ENCODE results near the gene CLTA.

- TF ChIP-seq CTCF (IDR thresholded peaks at IDR 0.05) (no peak), POLR2A (IDR thresholded peaks at IDR 0.05) (no peak)
Measured at GRCh38 chr9:36173861-36174260, 16.9 kb upstream of the CLTA start.

Data from heart left ventricle (tissue), 13 donors.